ENCODE results near the gene SLC22A6.
"Not testable (repeated sequence)": the region's sequence is repeated elsewhere in the genome, so short reads cannot be mapped to it uniquely, and the experiment has no call there.

SLC22A6 gene

GRCh38 chr11:62962391-62962790 lies 22.4 kb downstream of the SLC22A6 start:
- Mint-ChIP-seq H3K27me3 (peaks cover 46 to 51% of the 10 kb centered on the region in 2 donors), H3K4me3 (no peak overlapping the region), H3K4me1 (no peaks in the 10 kb centered on the region), H3K9me3 (peaks cover 0 to 3% of the 10 kb centered on the region in 2 donors), H3K36me3 (peaks cover 0 to 4% of the 10 kb centered on the region in 2 donors), H3K27ac (no peak overlapping the region)
- DNase-seq (no peak), ATAC-seq (replicated peaks) (no peak)

- H3K36me3 Mint-ChIP-seq, result no peaks in the 10 kb centered on the region
- no peak for ATAC-seq (replicated peaks)
- no peaks in the 10 kb centered on the region for H3K4me1 Mint-ChIP-seq
- H3K9me3 Mint-ChIP-seq, result no peaks in the 10 kb centered on the region
- peaks cover 39 to 43% of the 10 kb centered on the region in 2 donors for H3K27me3 Mint-ChIP-seq
- no peak for DNase-seq
- no peak overlapping the region for H3K4me3 Mint-ChIP-seq
- H3K27ac Mint-ChIP-seq, result no peak overlapping the region
These were observed 23.7 kb downstream of the SLC22A6 start for GRCh38 chr11:62961017-62961570.

- peaks cover 31 to 35% of the 10 kb centered on the region in 2 donors for H3K27me3 Mint-ChIP-seq
- no peak for DNase-seq
- no peak overlapping the region for H3K4me3 Mint-ChIP-seq
- H3K4me1 Mint-ChIP-seq, result no peaks in the 10 kb centered on the region
- ATAC-seq (replicated peaks), result no peak
- H3K9me3 Mint-ChIP-seq, result no peaks in the 10 kb centered on the region
- H3K36me3 Mint-ChIP-seq, result no peaks in the 10 kb centered on the region
- no peak overlapping the region for H3K27ac Mint-ChIP-seq
These were observed 25.3 kb downstream of the SLC22A6 start for GRCh38 chr11:62959422-62959980.

GRCh38 chr11:62958547-62959421 lies 26.0 kb downstream of the SLC22A6 start:
- Mint-ChIP-seq H3K27ac (no peak overlapping the region), H3K4me1 (no peaks in the 10 kb centered on the region), H3K4me3 (no peak overlapping the region), H3K27me3 (peaks cover 30 to 40% of the 10 kb centered on the region in 2 donors), H3K36me3 (no peaks in the 10 kb centered on the region), H3K9me3 (no peaks in the 10 kb centered on the region)
- DNase-seq, result no peak
- ATAC-seq (replicated peaks), result no peak

- Mint-ChIP-seq H3K27ac (no peak overlapping the region), H3K9me3 (no peaks in the 10 kb centered on the region), H3K4me3 (no peak overlapping the region), H3K36me3 (no peaks in the 10 kb centered on the region), H3K4me1 (no peaks in the 10 kb centered on the region), H3K27me3 (peaks cover 25 to 43% of the 10 kb centered on the region in 2 donors)
- no peak for DNase-seq
- no peak for ATAC-seq (replicated peaks)
These were observed 27.6 kb downstream of the SLC22A6 start for GRCh38 chr11:62957147-62957546.

- peaks cover 21 to 49% of the 10 kb centered on the region in 2 donors for H3K27me3 Mint-ChIP-seq
- ATAC-seq (replicated peaks) (no peak), DNase-seq (no peak)
- H3K9me3 Mint-ChIP-seq, result no peaks in the 10 kb centered on the region
- H3K4me1 Mint-ChIP-seq, result no peaks in the 10 kb centered on the region
- H3K4me3 Mint-ChIP-seq, result no peak overlapping the region
- no peaks in the 10 kb centered on the region for H3K36me3 Mint-ChIP-seq
- no peak overlapping the region for H3K27ac Mint-ChIP-seq
These were observed 30.3 kb downstream of the SLC22A6 start for GRCh38 chr11:62954478-62954877.

GRCh38 chr11:62953811-62954210 lies 31.0 kb downstream of the SLC22A6 start:
- H3K36me3 Mint-ChIP-seq, result no peaks in the 10 kb centered on the region
- no peak for ATAC-seq (replicated peaks)
- H3K4me3 Mint-ChIP-seq, result no peak overlapping the region
- no peaks in the 10 kb centered on the region for H3K4me1 Mint-ChIP-seq
- no peak for DNase-seq
- H3K27me3 Mint-ChIP-seq, result peaks cover 20 to 49% of the 10 kb centered on the region in 2 donors
- H3K27ac Mint-ChIP-seq, result no peak overlapping the region
- H3K9me3 Mint-ChIP-seq, result no peaks in the 10 kb centered on the region

- H3K27me3 Mint-ChIP-seq, result peaks cover 30 to 39% of the 10 kb centered on the region in 2 donors
- no peak for ATAC-seq (replicated peaks)
- no peak overlapping the region for H3K27ac Mint-ChIP-seq
- H3K36me3 Mint-ChIP-seq, result no peaks in the 10 kb centered on the region
- no peak for DNase-seq
- H3K4me1 Mint-ChIP-seq, result no peaks in the 10 kb centered on the region
- H3K4me3 Mint-ChIP-seq, result no peak overlapping the region
- H3K9me3 Mint-ChIP-seq, result peaks cover 0 to 3% of the 10 kb centered on the region in 2 donors
These were observed 35.9 kb downstream of the SLC22A6 start for GRCh38 chr11:62948765-62949320.

- not testable (repeated sequence) for H3K4me1 Mint-ChIP-seq; DNase-seq; H3K27ac Mint-ChIP-seq; H3K9me3 Mint-ChIP-seq; H3K36me3 Mint-ChIP-seq; H3K4me3 Mint-ChIP-seq; ATAC-seq (replicated peaks)
- H3K27me3 Mint-ChIP-seq, result peaks cover 29 to 42% of the 10 kb centered on the region in 2 donors
These were observed 39.2 kb downstream of the SLC22A6 start for GRCh38 chr11:62945538-62945937.

- not testable (repeated sequence) for H3K9me3 Mint-ChIP-seq; H3K4me3 Mint-ChIP-seq; ATAC-seq (replicated peaks); DNase-seq; H3K36me3 Mint-ChIP-seq; H3K27ac Mint-ChIP-seq; H3K4me1 Mint-ChIP-seq
- peaks cover 23% of the 10 kb centered on the region in 2 donors for H3K27me3 Mint-ChIP-seq
These were observed 47.2 kb downstream of the SLC22A6 start for GRCh38 chr11:62937528-62937927.

- no peak overlapping the region for H3K4me3 Mint-ChIP-seq
- H3K36me3 Mint-ChIP-seq, result peaks cover 1 to 5% of the 10 kb centered on the region in 2 donors
- DNase-seq (no peak), ATAC-seq (replicated peaks) (no peak)
- no peak overlapping the region for H3K27ac Mint-ChIP-seq
- no peaks in the 10 kb centered on the region for H3K4me1 Mint-ChIP-seq
- H3K27me3 Mint-ChIP-seq, result peaks cover 48 to 51% of the 10 kb centered on the region in 2 donors
- H3K9me3 Mint-ChIP-seq, result peaks cover 7 to 9% of the 10 kb centered on the region in 2 donors
These were observed 50.3 kb downstream of the SLC22A6 start for GRCh38 chr11:62934496-62934785.

GRCh38 chr11:62933750-62934495 lies 50.8 kb downstream of the SLC22A6 start:
- ATAC-seq (replicated peaks), result no peak
- H3K27me3 Mint-ChIP-seq, result peaks cover 47 to 54% of the 10 kb centered on the region in 2 donors
- no peak overlapping the region for H3K4me3 Mint-ChIP-seq
- peaks cover 1 to 5% of the 10 kb centered on the region in 2 donors for H3K36me3 Mint-ChIP-seq
- no peak overlapping the region for H3K27ac Mint-ChIP-seq
- no peak for DNase-seq
- H3K9me3 Mint-ChIP-seq, result peaks cover 7 to 9% of the 10 kb centered on the region in 2 donors
- H3K4me1 Mint-ChIP-seq, result no peaks in the 10 kb centered on the region

- Mint-ChIP-seq H3K27me3 (peaks cover 53 to 61% of the 10 kb centered on the region in 2 donors), H3K4me3 (no peak overlapping the region), H3K27ac (no peak overlapping the region), H3K36me3 (peaks cover 1 to 5% of the 10 kb centered on the region in 2 donors), H3K9me3 (peaks cover 7 to 9% of the 10 kb centered on the region in 2 donors), H3K4me1 (no peaks in the 10 kb centered on the region)
- no peak for DNase-seq
- ATAC-seq (replicated peaks), result no peak
These were observed 51.5 kb downstream of the SLC22A6 start for GRCh38 chr11:62933285-62933684.

Measured in stimulated activated naive B cell treated with anti-CD40 and anti-IgM and Interleukin-4, amounts not matched to agents 10 μg/mL and 1 μg/mL and 100 μg/mL, for 72 hours (primary cell).